ENCODE measurements around the gene EFCAB12. TPM values are rescaled to one million over a fixed set of nuclear protein-coding genes. Genes with fewer than 3 reads are reported as not detected.

The EFCAB12 gene
- total RNA-seq, 2 experiments from 2014 or later, result 3.2 to 3.4 TPM

GRCh38 chr3:129429602-129430001, 1.2 kb upstream of the EFCAB12 start:
- intact Hi-C loops (cut with DNase I, micrococcal nuclease), result loop anchor here in 1 of 2 experiments (2.0 kb wide), 1 partner anchor 31 kb away; no protein-coding TSS in a partner anchor
- Histone ChIP-seq H3K36me3 (ENCODE audit: insufficient read depth, low read length) (peaks cover 44% of the 10 kb centered on the region), H3K4me3 (ENCODE audit: low read length) (no peak overlapping the region), H3K9me3 (ENCODE audit: control insufficient read depth in 1 of 2, insufficient read depth in 1 of 2, low read length in 2 of 2) (no peaks in the 10 kb centered on the region), H3K27ac (ENCODE audit: low read depth in 1 of 2, low read length in 2 of 2) (no peak overlapping the region), H3K4me1 (ENCODE audit: insufficient read depth, low read length) (peaks cover 15% of the 10 kb centered on the region), H3K27me3 (ENCODE audit: control insufficient read depth in 1 of 2, insufficient read depth in 2 of 2, low read length in 2 of 2) (no peaks in the 10 kb centered on the region)
- Mint-ChIP-seq H3K4me3 (no peak overlapping the region), H3K36me3 (ENCODE audit: low read depth) (peaks cover 48% of the 10 kb centered on the region), H3K9me3 (no peaks in the 10 kb centered on the region), H3K27me3 (no peaks in the 10 kb centered on the region), H3K4me1 (ENCODE audit: low read depth) (peaks cover 21% of the 10 kb centered on the region), H3K27ac (no peak overlapping the region)
- ATAC-seq (ENCODE audit: poor library complexity) (no peak), DNase-seq (no peak)
- POLR2A ChIA-PET, result interaction anchor here (2.2 to 4.8 kb wide), 2 partner anchors 10 to 113 kb away, joined by 10 to 62 read pairs; partner anchors contain the start of genes IFT122 and MBD4
- CTCF ChIA-PET, result interaction anchor here (1.0 to 1.6 kb wide), 3 partner anchors 9 to 113 kb away, joined by 3 to 4 read pairs (median 3); no protein-coding TSS in a partner anchor
- no peak for TF ChIP-seq CTCF (IDR thresholded peaks at IDR 0.05)

- no peak for TF ChIP-seq CTCF (IDR thresholded peaks at IDR 0.05)
- Mint-ChIP-seq H3K4me1 (ENCODE audit: low read depth) (peaks cover 20% of the 10 kb centered on the region), H3K27me3 (no peaks in the 10 kb centered on the region), H3K4me3 (peak overlapping the region; percentile 78), H3K9me3 (peaks cover 3% of the 10 kb centered on the region), H3K36me3 (ENCODE audit: low read depth) (peaks cover 42% of the 10 kb centered on the region), H3K27ac (peak overlapping the region; percentile 73)
- ATAC-seq (ENCODE audit: poor library complexity), result no peak
- no peaks in the 10 kb centered on the region for H3K9me3 ChIP-seq (ENCODE audit: control insufficient read depth in 1 of 2, insufficient read depth in 1 of 2, low read length in 2 of 2)
- CTCF ChIA-PET, result interaction anchor here (1.0 to 1.9 kb wide), 4 partner anchors 9 to 112 kb away, joined by 3 to 10 read pairs (median 4); no protein-coding TSS in a partner anchor
- no peaks in the 10 kb centered on the region for H3K27me3 ChIP-seq (ENCODE audit: control insufficient read depth in 1 of 2, insufficient read depth in 2 of 2, low read length in 2 of 2)
- H3K36me3 ChIP-seq (ENCODE audit: insufficient read depth, low read length), result peaks cover 43% of the 10 kb centered on the region
- peaks cover 15% of the 10 kb centered on the region for H3K4me1 ChIP-seq (ENCODE audit: insufficient read depth, low read length)
- H3K4me3 ChIP-seq (ENCODE audit: low read length), result no peak overlapping the region
- H3K27ac ChIP-seq (ENCODE audit: low read depth in 1 of 2, low read length in 2 of 2), result peak overlapping the region in 1 of 2 donors; percentile 38
- POLR2A ChIA-PET, result interaction anchor here (1.0 to 4.8 kb wide), 3 partner anchors 10 to 113 kb away, joined by 3 to 62 read pairs (median 10); partner anchors contain the start of genes IFT122 and MBD4
- no peak for DNase-seq
- intact Hi-C loops (cut with DNase I, micrococcal nuclease), result loop anchor here in 1 of 2 experiments (2.0 kb wide), 1 partner anchor 30 kb away; no protein-coding TSS in a partner anchor
Measured at GRCh38 chr3:129429080-129429451, 630 bp upstream of the EFCAB12 start.

DNA sequence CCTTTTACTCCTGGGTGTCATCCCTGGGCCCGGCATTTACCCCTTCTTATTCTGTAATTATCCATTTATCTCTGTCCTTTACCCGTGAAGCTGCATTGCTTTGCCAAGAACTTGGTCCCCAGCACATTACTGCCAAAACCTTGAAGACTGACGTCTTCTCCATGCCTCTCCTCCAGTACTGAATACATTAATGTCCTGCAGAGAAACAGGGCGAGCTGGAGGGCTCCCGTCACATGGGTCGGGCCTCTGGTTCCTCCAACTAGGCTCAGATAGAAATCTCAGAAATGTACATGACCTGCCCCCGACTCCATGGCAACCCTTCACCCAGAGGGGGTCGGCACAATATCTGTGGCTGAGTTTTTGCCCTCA, 445 bp downstream of the EFCAB12 start:
- Mint-ChIP-seq H3K4me3 (peak overlapping the region; percentile 78), H3K9me3 (peaks cover 3% of the 10 kb centered on the region), H3K27me3 (no peaks in the 10 kb centered on the region), H3K36me3 (ENCODE audit: low read depth) (peaks cover 32% of the 10 kb centered on the region), H3K4me1 (ENCODE audit: low read depth) (peaks cover 22% of the 10 kb centered on the region), H3K27ac (peak overlapping the region; percentile 73)
- peak; percentile 4 for ATAC-seq (ENCODE audit: poor library complexity)
- peak in 1 of 14 experiments; percentile 3 for DNase-seq
- ChIA-PET CTCF (interaction anchor here (1.6 to 1.9 kb wide), 2 partner anchors 13 to 29 kb away, joined by 4 to 10 read pairs; no protein-coding TSS in a partner anchor), POLR2A (interaction anchor here (1.0 to 4.8 kb wide), 3 partner anchors 12 to 112 kb away, joined by 3 to 62 read pairs (median 10); partner anchors contain the start of genes IFT122 and MBD4)
- intact Hi-C loops (cut with DNase I, micrococcal nuclease), result loop anchor here (1.0 to 2.0 kb wide), 2 partner anchors 12 to 29 kb away; partner anchors contain the start of gene IFT122 (in 1 of the 2)
- Histone ChIP-seq H3K36me3 (ENCODE audit: insufficient read depth, low read length) (peaks cover 32% of the 10 kb centered on the region), H3K4me1 (ENCODE audit: insufficient read depth, low read length) (peaks cover 15% of the 10 kb centered on the region), H3K27ac (ENCODE audit: low read depth in 1 of 2, low read length in 2 of 2) (peak overlapping the region in 1 of 2 donors; percentile 38), H3K9me3 (ENCODE audit: control insufficient read depth in 1 of 2, insufficient read depth in 1 of 2, low read length in 2 of 2) (no peaks in the 10 kb centered on the region), H3K4me3 (ENCODE audit: low read length) (peak overlapping the region; percentile 66), H3K27me3 (ENCODE audit: control insufficient read depth in 1 of 2, insufficient read depth in 2 of 2, low read length in 2 of 2) (no peaks in the 10 kb centered on the region)
- TF ChIP-seq CTCF (IDR thresholded peaks at IDR 0.05), result no peak
